ENCODE data around the gene AGMAT.

AGMAT gene

GRCh38 chr1:15584489-15585363 lies at the start of gene AGMAT:
Gene AGMAT (minus strand): TSS chr1:15585051. CDS start chr1:15584967, 84 bp downstream.
- DNase-seq: peak; percentile 26

DNA sequence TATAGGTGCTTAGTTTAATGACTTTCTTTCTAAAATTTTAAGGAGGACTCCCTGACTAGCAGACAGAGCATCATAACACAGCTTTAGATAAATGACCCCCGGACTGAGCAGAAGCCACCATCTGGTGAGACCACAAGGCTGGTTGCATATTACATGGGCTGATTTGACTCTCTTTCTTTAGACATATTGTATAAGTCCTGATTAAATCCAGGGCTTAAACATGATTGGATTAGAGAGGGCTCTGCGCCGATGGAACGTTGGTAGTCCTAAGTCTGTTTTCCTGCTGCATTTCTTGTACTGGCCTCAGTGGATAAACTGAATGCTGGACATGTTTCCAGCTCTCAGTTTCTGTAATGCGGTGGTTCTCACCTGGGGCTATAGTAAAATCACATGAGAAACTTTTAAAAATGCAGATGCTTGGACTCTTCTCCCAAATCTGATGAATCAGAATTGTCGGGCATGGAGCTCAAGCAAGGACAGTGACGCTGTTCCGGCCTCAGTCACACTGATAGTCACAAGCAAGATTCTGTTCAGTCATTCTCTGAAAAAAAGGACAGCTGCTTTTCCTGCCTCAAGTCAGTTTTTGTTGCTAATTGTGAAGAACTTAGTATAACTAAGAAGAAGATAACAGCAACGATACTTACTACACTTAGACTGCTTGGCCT lies 49.0 kb upstream of the AGMAT start:
- DNase-seq: no peak

DNA sequence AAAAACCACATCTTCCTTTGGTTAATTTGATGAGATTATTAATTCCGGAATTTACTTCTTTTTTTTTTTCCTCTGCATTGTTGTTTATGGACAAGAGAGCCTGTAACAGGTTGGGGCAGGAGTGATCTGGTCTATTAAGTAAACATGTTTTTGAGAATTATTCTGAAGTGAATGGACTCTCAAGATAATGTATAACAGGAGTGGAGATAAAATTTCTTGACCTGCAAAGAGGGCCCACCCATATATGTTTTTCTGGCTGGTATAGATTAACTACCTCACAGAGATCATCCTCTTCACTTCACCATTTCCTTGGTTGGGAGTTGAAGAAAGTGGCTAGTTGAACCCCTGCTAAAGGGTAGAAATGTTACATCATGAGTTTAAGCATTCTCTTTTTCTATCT lies 43.2 kb upstream of the AGMAT start:
- no peak for DNase-seq

DNA sequence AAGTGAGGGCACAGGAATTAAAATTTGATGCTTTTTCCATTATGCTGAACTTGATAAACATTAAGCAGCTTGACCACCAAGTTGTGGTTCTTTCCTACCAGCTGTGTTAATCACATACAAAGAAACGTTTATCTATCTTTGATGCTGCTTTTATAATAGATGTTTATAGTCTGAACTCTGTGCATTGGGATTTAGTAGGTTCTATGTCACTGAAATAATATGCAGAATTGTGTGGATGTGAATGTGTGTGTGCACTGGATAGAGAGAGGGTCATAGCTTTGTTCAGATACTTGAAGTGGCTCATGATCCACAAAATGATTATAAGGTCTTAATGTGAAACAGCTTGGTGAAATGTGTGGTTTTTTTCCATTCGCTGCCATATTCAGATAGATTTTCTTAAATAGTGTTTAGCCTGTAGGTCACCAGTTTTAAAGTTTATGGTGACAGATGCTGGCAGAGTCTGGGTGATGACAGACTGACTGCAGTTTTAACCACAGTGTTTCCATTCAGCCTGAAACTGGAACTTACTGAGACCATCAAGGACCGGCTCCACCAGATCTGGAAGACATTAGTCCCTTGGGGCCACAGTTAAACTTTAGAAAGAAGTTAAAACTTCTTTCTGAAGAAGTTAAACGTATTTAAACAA lies 42.6 kb upstream of the AGMAT start:
- no peak for DNase-seq

DNA sequence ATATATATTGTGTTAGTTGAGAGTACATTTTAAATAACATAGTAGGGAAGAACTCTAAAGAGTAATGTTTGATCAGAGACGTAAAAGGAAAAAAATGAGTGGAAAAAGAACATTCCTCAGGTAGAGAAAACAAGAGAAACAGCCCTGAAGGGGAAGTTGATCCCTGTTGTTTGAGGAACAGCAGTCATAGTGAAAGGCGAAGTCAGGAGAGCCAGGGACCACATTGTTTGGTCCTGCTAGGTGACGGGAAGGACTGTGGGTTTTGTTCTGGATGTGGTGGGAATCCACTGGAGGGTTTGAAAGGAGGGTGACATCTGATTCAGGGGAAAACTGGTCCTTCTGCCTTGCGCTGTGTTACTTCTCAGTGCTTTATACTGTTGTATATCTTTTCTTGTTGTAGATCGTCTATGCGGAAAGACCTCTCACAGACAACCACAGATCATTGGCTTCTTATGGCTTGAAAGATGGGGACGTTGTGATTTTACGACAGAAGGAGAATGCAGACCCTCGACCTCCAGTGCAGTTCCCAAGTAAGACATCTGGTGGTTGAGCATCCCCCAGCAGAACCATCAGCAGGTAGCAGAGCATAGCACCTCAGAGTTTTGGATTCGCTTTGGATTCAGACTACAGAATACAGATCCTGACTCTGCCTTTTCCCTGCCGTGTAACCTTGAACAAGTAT lies 41.6 kb upstream of the AGMAT start:
- no peak for DNase-seq

GRCh38 chr1:15625056-15625917 lies 40.4 kb upstream of the AGMAT start:
- DNase-seq: no peak

DNA sequence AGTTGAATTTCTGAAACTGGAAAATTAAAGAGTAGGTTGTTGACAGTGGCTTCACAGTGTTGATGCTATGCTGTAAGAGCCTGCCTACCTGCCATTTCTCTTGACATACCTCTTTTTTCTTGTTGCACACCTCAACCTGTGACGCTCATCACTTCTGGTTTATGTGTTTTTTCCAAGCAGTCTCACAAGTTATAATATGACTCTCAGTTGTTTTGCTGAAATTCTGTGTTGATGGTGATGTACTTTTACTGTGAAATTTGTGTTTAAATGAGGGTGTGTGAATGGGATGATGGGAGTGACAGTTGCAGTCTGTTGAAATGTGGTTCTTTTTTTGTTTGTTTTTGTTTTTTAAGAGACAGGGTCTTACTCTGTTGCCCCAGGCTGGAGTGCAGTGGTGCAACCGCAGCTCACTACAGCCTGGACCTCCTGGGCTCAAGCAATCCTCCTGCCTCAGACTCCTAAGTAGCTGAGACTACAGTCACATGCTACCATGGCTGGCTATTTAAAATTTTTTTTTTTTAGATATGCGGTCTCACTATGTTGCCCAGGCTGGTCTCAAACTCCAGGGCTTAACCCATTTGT lies 39.4 kb upstream of the AGMAT start:
- DNase-seq: no peak

GRCh38 chr1:15623435-15623834 lies 38.6 kb upstream of the AGMAT start:
- no peak for DNase-seq

GRCh38 chr1:15622712-15623373 lies 38.0 kb upstream of the AGMAT start:
- no peak for DNase-seq

DNA sequence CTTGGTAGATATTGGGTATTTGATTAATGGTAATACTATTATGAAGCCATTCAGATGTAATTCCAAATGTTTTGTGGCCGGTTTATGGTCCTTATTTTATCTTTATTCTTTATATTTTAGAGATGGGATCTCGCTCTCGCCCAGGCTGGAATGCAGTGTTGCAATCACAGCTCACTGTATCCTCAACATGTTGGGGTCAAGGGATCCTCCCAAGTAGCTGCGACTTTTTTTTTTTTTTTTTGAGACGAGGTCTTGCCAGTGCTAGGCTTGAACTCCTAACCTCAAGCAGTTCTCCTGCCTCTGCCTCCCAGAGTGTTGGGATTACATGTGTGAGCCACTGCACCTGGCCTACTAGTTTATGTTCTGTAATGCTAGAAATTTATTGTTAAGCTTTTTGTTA lies 37.1 kb upstream of the AGMAT start:
- no peak for DNase-seq

- no peak for DNase-seq
Measured at GRCh38 chr1:15620902-15621682, 36.2 kb upstream of the AGMAT start.

GRCh38 chr1:15620155-15620545 lies 35.3 kb upstream of the AGMAT start:
- DNase-seq: no peak

DNA sequence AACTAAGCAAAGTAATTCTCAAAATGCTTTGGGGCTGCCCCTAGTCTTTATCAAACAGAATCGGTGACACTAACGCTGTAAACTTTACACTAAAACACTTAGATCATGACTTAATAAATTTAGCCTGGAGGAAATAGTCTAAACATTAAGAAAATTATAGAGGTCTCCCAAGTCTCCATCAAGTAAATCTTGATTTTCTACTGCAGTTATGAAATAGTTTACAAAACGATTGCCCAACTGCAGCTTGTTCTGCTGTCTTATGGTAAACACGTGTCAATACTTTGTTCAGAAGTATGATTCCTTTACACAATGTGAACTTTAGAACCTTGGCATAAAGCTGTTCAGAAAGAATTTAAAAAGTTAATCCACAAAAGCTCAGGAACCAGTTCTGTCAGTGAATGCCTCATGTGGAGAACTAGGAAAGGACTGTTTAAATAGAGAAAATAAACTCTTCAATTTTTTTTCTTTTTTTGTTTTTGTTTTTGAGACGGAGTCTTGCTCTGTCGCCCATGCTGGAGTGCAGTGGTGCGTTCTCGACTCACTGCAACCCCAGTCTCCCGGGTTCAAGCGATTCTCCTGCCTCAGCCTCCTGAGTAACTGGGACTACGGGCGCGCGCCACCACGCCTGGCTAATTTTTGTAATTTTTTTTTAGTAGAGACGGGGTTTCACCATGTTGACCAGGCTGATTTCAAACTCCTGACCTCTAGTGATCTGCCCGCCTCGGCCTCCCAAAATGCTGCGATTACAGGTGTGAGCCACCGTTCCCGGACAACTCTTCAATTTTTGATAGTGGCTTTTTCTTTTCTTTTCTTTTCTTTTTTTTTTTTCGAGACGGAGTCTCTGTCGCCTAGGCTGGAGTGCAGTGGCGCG lies 34.0 kb upstream of the AGMAT start:
- DNase-seq: no peak

- no peak for DNase-seq
Measured at GRCh38 chr1:15618077-15618654, 33.3 kb upstream of the AGMAT start.

DNA sequence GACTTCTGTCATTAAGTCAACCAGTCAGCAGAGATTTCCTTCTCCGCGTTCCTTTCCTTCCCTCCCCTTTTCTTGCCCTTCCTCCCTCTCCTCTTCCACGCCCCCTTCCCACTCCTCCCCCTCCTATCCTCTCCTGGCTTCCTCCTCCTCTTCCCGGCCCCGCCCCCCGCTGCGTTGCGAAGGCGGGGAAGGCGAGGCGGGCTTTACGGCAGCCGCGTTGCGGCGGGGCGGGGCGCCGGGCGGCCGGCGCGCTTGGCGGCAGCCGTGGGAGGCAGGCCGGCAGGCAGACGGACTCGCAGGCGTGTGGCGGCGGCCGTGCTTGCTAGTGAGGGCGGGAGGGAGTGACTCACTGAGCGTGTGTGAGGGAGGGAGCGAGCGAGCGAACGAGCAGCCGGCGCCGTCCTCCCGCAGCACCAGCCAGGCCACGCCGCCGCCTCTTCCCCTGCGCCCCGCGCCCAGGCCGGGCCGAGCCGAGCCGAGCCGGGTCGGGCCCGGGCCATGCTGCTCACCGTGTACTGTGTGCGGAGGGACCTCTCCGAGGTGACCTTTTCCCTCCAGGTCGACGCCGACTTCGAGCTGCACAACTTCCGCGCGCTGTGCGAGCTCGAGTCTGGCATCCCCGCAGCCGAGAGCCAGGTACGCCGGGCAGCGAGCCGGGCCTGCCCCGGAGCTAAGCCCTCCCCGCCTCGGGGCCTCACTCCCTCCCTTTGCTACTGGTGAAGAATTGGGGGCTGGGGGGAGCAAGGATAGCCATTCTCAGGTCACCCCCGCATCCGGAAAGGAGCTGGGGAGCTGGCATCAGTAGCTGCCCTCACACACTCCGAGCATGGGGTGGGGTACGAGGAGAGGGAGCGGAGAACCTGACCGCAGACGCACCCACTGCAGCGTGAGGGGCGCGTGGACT lies 32.6 kb upstream of the AGMAT start, which contains the start of gene DDI2:
DDI2 (plus strand) TSS at position 286 of the 904 bp plus-strand sequence; CDS start at position 499, 213 bp downstream.
- DNase-seq: peak; percentile 91

DNA sequence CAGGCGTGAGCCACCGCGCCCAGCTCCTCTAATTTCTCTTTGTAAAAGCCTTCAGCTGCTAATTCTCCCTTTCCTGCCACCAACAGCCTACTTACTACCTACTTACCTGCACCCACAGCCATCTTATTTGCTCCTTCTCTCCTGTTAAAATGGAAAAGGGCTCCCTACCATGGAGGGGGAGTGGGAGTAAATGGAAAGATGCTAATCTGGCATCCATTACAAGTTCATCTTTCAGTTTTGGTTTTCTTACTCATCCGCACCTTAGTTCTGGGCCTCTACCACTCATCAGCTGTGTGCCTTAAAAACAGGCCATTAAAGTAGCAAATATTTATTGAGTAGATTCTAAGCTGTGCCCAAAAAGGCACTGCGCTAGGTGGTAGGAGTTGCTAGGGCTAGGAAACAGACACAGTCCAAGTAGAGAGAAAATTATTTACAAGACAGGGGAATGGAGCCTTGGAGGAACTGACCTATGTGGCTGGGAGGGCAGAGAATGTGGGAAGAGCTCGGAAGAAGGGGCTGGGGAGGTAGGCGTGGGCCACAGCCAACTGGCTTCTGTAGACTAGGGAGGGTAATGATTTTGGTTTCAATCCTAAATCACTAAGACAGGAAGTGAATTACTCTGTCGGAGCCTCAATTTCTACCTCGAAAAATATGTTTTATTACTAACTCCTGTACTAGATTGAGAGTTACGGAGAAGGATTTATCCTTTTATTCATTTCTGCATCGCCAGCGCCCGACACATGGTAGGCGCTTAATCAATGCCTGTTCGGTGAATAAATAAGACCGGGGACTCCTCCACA lies 31.7 kb upstream of the AGMAT start:
- DNase-seq: no peak

- DNase-seq: no peak
Measured at GRCh38 chr1:15610167-15610566, 25.3 kb upstream of the AGMAT start.
